ENCODE results near the gene PC.

DNA sequence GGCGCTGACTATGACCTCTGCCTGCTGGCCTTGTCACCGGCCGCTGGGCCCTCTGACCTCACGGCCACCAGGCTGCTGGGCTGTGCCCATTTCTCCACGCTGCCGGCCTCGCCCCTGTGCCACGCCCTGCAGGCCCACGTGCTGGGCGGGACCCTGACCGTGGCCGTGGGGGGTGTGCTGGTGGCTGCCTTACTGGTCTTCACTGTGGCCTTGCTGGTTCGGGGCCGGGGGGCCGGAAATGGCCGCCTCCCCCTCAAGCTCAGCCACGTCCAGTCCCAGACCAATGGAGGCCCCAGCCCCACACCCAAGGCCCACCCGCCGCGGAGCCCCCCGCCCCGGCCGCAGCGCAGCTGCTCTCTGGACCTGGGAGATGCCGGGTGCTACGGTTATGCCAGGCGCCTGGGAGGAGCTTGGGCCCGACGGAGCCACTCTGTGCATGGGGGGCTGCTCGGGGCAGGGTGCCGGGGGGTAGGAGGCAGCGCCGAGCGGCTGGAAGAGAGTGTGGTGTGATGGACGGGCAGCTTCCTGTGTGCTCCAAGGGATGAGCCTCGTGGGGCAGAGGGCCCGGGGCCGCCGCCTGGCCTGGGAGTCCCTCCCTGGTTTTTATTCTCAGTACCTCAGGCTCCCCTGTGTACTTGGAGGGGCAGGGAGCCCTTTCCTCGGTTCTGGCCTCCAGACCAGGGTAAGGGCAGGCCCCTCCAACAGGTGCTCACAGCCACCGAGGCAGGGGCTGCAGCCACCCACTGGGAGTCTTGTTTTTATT is 98.3 kb downstream of the PC start:
- TF ChIP-seq, protein P1, sequence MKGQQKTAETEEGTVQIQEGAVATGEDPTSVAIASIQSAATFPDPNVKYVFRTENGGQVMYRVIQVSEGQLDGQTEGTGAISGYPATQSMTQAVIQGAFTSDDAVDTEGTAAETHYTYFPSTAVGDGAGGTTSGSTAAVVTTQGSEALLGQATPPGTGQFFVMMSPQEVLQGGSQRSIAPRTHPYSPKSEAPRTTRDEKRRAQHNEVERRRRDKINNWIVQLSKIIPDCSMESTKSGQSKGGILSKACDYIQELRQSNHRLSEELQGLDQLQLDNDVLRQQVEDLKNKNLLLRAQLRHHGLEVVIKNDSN (IDR thresholded peaks at IDR 0.05; ENCODE audit: borderline replicate concordance, low read depth), result no peak
- TF ChIP-seq EP300 (IDR thresholded peaks at IDR 0.05; ENCODE audit: borderline replicate concordance in 1 of 2, low read depth in 1 of 2, low read length in 1 of 2) (no peak), YY1 (IDR thresholded peaks at IDR 0.05; ENCODE audit: low read depth) (no peak), TAF1 (IDR thresholded peaks at IDR 0.05; ENCODE audit: borderline replicate concordance, low read depth, low read length) (no peak), CHD2 (IDR thresholded peaks at IDR 0.05; ENCODE audit: low read length, partially characterized antibody) (no peak), RAD21 (IDR thresholded peaks at IDR 0.05; ENCODE audit: low read length) (no peak)
- TF ChIP-seq, protein P2, sequence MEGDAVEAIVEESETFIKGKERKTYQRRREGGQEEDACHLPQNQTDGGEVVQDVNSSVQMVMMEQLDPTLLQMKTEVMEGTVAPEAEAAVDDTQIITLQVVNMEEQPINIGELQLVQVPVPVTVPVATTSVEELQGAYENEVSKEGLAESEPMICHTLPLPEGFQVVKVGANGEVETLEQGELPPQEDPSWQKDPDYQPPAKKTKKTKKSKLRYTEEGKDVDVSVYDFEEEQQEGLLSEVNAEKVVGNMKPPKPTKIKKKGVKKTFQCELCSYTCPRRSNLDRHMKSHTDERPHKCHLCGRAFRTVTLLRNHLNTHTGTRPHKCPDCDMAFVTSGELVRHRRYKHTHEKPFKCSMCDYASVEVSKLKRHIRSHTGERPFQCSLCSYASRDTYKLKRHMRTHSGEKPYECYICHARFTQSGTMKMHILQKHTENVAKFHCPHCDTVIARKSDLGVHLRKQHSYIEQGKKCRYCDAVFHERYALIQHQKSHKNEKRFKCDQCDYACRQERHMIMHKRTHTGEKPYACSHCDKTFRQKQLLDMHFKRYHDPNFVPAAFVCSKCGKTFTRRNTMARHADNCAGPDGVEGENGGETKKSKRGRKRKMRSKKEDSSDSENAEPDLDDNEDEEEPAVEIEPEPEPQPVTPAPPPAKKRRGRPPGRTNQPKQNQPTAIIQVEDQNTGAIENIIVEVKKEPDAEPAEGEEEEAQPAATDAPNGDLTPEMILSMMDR (IDR thresholded peaks at IDR 0.05), result no peak

Data from SK-N-SH (cell line).